HepG2 (cell line): ENCODE measurements around the gene DCTN3. TPM values are rescaled to one million over a fixed set of nuclear protein-coding genes. Genes with fewer than 3 reads are reported as not detected.

Source experiments
- ATF4 ChIP-seq, 2 experiments: fragments of 450-650 bp in 1 of 2; sonication (generic) in 1 of 2; formaldehyde crosslinking; IDR thresholded peaks; 2 replicates each; pipeline versions ENCODE4 v1.5.0 to v1.8.0; 2020 to 2022; ENCODE audit warnings: mild to moderate bottlenecking in 1 of 2, missing genetic modification reagents in 1 of 2
- CAMTA2 ChIP-seq: sonication (generic); formaldehyde crosslinking; IDR thresholded peaks from 2 replicates; pipeline ENCODE4 v1.4.0; 2020; ENCODE audit warnings: mild to moderate bottlenecking, missing genetic modification reagents, borderline replicate concordance
- DMTF1 ChIP-seq: sonication (generic); formaldehyde crosslinking; IDR thresholded peaks from 2 replicates; pipeline ENCODE4 v1.4.0; 2020; ENCODE audit warnings: mild to moderate bottlenecking, missing genetic modification reagents
- HDAC2 ChIP-seq: sonication (generic); formaldehyde crosslinking; IDR thresholded peaks from 2 replicates; pipeline ENCODE4 v1.4.0; 2020; ENCODE audit warnings: missing genetic modification reagents
- ISX ChIP-seq: sonication (generic); formaldehyde crosslinking; conservative IDR thresholded peaks from 2 replicates; pipeline ENCODE4 v1.5.0; 2020; ENCODE audit warnings: missing genetic modification reagents
- MAFK ChIP-seq, 2 experiments: IDR thresholded peaks in 1 of 2; conservative IDR thresholded peaks in 1 of 2; 2 replicates each; pipeline ENCODE4 v1.6.1; 2011; ENCODE audit warnings: improper control_type of control experiment in 2 of 2, low read length in 2 of 2
- MAX ChIP-seq: IDR thresholded peaks from 2 replicates; pipeline ENCODE4 v1.6.1; 2012; ENCODE audit warnings: inconsistent platforms
- MED1 ChIP-seq: sonication (generic); formaldehyde crosslinking; IDR thresholded peaks from 2 replicates; pipeline ENCODE4 v1.4.0; 2020; ENCODE audit warnings: missing genetic modification reagents
- NKX3-1 ChIP-seq: sonication (generic); formaldehyde crosslinking; IDR thresholded peaks from 2 replicates; pipeline ENCODE4 v1.5.0; 2020; ENCODE audit warnings: missing genetic modification reagents
- PAX8 ChIP-seq: sonication (generic); formaldehyde crosslinking; IDR thresholded peaks from 2 replicates; pipeline ENCODE4 v1.8.0; 2022; ENCODE audit warnings: mild to moderate bottlenecking, missing genetic modification reagents, borderline replicate concordance
- PHF8 ChIP-seq: sonication (generic); formaldehyde crosslinking; IDR thresholded peaks from 2 replicates; pipeline ENCODE4 v1.5.0; 2020; ENCODE audit warnings: missing genetic modification reagents
- RXRB ChIP-seq: IDR thresholded peaks from 2 replicates; pipeline ENCODE4 v1.6.1; 2016; ENCODE audit warnings: borderline replicate concordance, missing genetic modification reagents, missing compliant biosample characterization
- SATB2 ChIP-seq: sonication (generic); formaldehyde crosslinking; IDR thresholded peaks from 2 replicates; pipeline ENCODE4 v1.5.0; 2020; ENCODE audit warnings: missing genetic modification reagents
- SP5 ChIP-seq: IDR thresholded peaks from 2 replicates; pipeline ENCODE4 v1.6.1; 2016; ENCODE audit warnings: low read depth, borderline replicate concordance
- THAP11 ChIP-seq: IDR thresholded peaks from 2 replicates; pipeline ENCODE4 v1.6.1; 2016; ENCODE audit warnings: missing biosample characterization, missing genetic modification reagents
- TMF1 ChIP-seq: sonication (generic); formaldehyde crosslinking; IDR thresholded peaks from 2 replicates; pipeline ENCODE4 v1.8.1; 2022; ENCODE audit warnings: low read depth, missing genetic modification reagents
- TRIM24 ChIP-seq: sonication (generic); formaldehyde crosslinking; IDR thresholded peaks from 2 replicates; pipeline ENCODE4 v1.8.0; 2022; ENCODE audit warnings: mild to moderate bottlenecking, missing genetic modification reagents
- U2AF2 ChIP-seq: fragments of 200-400 bp; formaldehyde crosslinking; IDR thresholded peaks from 2 replicates; pipeline ENCODE4 v1.6.1; 2017; ENCODE audit warnings: low read depth, mild to moderate bottlenecking, low read length
- ZKSCAN1 ChIP-seq: fragments of 150-350 bp; IDR thresholded peaks from 2 replicates; pipeline ENCODE4 v1.6.1; 2014; ENCODE audit warnings: low read length
- ZNF20 ChIP-seq: sonication (generic); formaldehyde crosslinking; IDR thresholded peaks from 2 replicates; pipeline ENCODE4 v1.4.0; 2020; ENCODE audit warnings: mild to moderate bottlenecking, moderate library complexity, missing genetic modification reagents
- ZNF24 ChIP-seq: fragments of 450-650 bp; IDR thresholded peaks from 2 replicates; pipeline ENCODE4 v1.6.1; 2017; ENCODE audit warnings: antibody characterized with exemption, mild to moderate bottlenecking
- ZNF276 ChIP-seq: sonication (generic); formaldehyde crosslinking; IDR thresholded peaks from 2 replicates; pipeline ENCODE4 v1.4.0; 2020; ENCODE audit warnings: mild to moderate bottlenecking, low read depth, missing genetic modification reagents
- ZNF468 ChIP-seq: sonication (generic); formaldehyde crosslinking; IDR thresholded peaks from 2 replicates; pipeline ENCODE4 v1.8.0; 2022; ENCODE audit warnings: mild to moderate bottlenecking, moderate library complexity, missing genetic modification reagents
- ZNF747 ChIP-seq: sonication (generic); formaldehyde crosslinking; IDR thresholded peaks from 2 replicates; pipeline ENCODE4 v1.8.1; 2023; ENCODE audit warnings: missing genetic modification reagents, mild to moderate bottlenecking, borderline replicate concordance
- ZNF761 ChIP-seq: sonication (generic); formaldehyde crosslinking; conservative IDR thresholded peaks from 2 replicates; pipeline ENCODE4 v1.4.0; 2020; ENCODE audit warnings: mild to moderate bottlenecking, missing genetic modification reagents
- ZSCAN31 ChIP-seq: sonication (generic); formaldehyde crosslinking; IDR thresholded peaks from 2 replicates; pipeline ENCODE4 v1.5.0; 2020; ENCODE audit warnings: low read depth, mild to moderate bottlenecking, missing genetic modification reagents
- polyA plus RNA-seq, 8 experiments: library from polyadenylated mRNA; depleted of rRNA in 3 of 8; stranded (reverse) in 7 of 8; unstranded in 1 of 8; fragments of >200 nt; fragmentation: Illumina TruSeq in 4 of 8; extraction: Trizol in 4 of 8; gene quantifications; 2 replicates each; pipeline versions ENCODE4 v1.2.1 to v1.2.3, GENCODE V29; 2011 to 2016; ENCODE audit warnings: low read depth in 4 of 8, missing spikeins in 1 of 8, mixed read lengths in 1 of 8; ENCODE audit not compliant: insufficient read depth in 1 of 8
- total RNA-seq, 5 experiments: library from RNA; depleted of rRNA; stranded (reverse); fragments of >200 nt; fragmentation: Illumina TruSeq; extraction: Trizol; gene quantifications; 2 replicates each; pipeline ENCODE4 v1.2.3, GENCODE V29; 2016; ENCODE audit warnings: low read depth in 1 of 5

The DCTN3 gene
- total and polyA plus RNA-seq, 2 of the 13 experiments (the other 11 are each of a cell fraction or from before 2014, with no cell fraction given), result 27.4 to 34.5 TPM

- TF ChIP-seq ZNF276 (CRISPR knock-in tag) (0 out of 2 replicates have a peak, but pooled peaks have one; percentile 65), MAX (peak; percentile 83), CAMTA2 (CRISPR knock-in tag) (peak; percentile 62; the same call in 1 of the 2 replicates), NKX3-1 (CRISPR knock-in tag) (0 out of 2 replicates have a peak, but pooled peaks have one; percentile 23), TMF1 (CRISPR knock-in tag) (peak; percentile 98), TRIM24 (CRISPR knock-in tag) (no peak; the same call in 1 of the 2 replicates), ZNF24 (no peak), MAFK (conservative IDR thresholded peaks at IDR 0.05 in 1 of 2, IDR thresholded peaks at IDR 0.05 in 1 of 2; ENCODE audit: low read length in 2 of 2) (no peak), SATB2 (CRISPR knock-in tag) (0 out of 2 replicates have a peak, but pooled peaks have one; percentile 14), PAX8 (CRISPR knock-in tag) (peak; percentile 44; the same call in 1 of the 2 replicates), ZSCAN31 (peak; percentile 87; the same call in 1 of the 2 replicates), RXRB (peak; percentile 64), ISX (CRISPR knock-in tag) (no peak), SP5 (CRISPR knock-in tag) (peak; percentile 60), ZNF747 (no peak; the same call in 1 of the 2 replicates), THAP11 (CRISPR knock-in tag) (peak; percentile 83), ZNF761 (peak; percentile 53; the same call in 1 of the 2 replicates), HDAC2 (CRISPR knock-in tag) (peak; percentile 57; the same call in 1 of the 2 replicates), ZNF20 (CRISPR knock-in tag) (no peak), ZKSCAN1 (no peak), ATF4 (CRISPR knock-in tag; IDR thresholded peaks at IDR 0.05) (peak in 1 of 2 experiments; percentile 52; a peak in 1 of 4 replicates), DMTF1 (no peak), U2AF2 (no peak), ZNF468 (peak; percentile 75), PHF8 (CRISPR knock-in tag) (peak; percentile 80), MED1 (CRISPR knock-in tag) (peak; percentile 45; the same call in 1 of the 2 replicates)
Measured at GRCh38 chr9:34637356-34638137, 17.3 kb upstream of the DCTN3 start, which contains the start of gene SIGMAR1 (continued).
